NT2/D1 (cell line): Measurements from ENCODE around the gene TEX28.

Experiments used
- SUZ12 ChIP-seq: IDR thresholded peaks from 2 replicates; pipeline ENCODE4 v1.6.1; 2011; ENCODE audit not compliant: insufficient read length, insufficient read depth; ENCODE audit errors: extremely low read depth
- YY1 ChIP-seq: IDR thresholded peaks from 2 replicates; pipeline ENCODE4 v1.6.1; 2011; ENCODE audit not compliant: insufficient read length, insufficient read depth
- ZNF274 ChIP-seq: IDR thresholded peaks from 2 replicates; pipeline ENCODE4 v1.6.1; 2011; ENCODE audit warnings: mild to moderate bottlenecking, low read depth, low read length

DNA sequence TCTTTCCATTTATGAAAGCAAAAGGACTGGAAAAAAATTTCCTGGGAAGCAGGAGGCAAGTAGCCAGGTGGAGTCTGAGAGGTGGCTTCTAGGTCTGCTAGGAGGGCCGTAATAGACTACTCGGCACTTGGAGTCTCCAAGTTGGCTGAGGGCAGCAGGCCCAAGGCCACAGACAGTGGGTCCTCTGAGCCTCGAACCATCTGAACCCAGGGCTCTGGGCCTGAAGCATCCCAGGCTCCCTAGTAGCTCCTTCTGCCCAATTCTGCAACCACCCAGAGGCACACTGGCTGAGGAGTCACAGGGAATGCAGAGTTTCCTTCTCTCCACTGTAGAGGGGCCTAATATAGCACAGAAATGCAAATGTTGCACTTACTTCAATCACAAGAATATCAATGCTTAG lies 20.5 kb upstream of the TEX28 start:
- TF ChIP-seq YY1 (no peak), SUZ12 (no peak), ZNF274 (no peak)
